ENCODE data around the gene SLC8A1. TPM values are rescaled to one million over a fixed set of nuclear protein-coding genes. Genes with fewer than 3 reads are reported as not detected.

Gene SLC8A1
- total RNA-seq, 1 experiment from 2014 or later: not detected

DNA sequence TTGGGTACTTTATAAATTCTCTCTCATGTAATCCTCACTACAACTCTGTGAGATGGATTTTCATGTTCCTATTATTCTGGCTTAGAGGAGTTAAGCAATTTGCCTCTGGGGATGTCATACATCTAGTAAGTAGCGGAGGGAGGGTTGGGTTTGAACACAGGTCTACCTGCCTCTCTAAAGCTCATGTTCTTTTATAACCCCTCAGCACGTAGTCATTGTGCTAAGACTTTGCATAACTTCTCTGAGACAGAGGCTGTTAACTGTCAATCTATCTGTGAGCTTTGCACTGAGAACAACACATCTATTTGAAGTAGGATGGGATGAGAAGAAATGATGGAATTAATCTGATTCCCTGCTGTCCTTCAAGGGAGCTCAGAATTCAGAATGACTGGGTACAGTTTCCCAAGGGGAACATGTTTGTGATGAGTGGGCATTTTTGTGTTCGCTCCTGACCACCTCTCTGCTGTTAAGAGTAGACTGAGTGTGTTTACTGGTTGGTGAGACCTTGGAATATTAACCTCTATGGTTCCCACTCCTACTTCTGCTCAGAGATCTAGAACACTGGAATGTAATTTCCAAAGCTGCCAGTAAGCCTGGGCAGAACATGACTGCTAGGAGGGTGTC is 320.7 kb downstream of the SLC8A1 start:
- Histone ChIP-seq H3K27ac (ENCODE audit: low read depth, low read length, poor library complexity, severe bottlenecking) (no peak overlapping the region), H3K4me3 (ENCODE audit: low read depth, low read length, poor library complexity, severe bottlenecking) (no peak overlapping the region), H3K4me1 (ENCODE audit: insufficient read depth, low read length, poor library complexity, severe bottlenecking) (no peaks in the 10 kb centered on the region), H3K27me3 (replicated peaks; ENCODE audit: insufficient read depth, low read depth, low read length, poor library complexity) (peaks cover 5% of the 10 kb centered on the region), H3K9me3 (ENCODE audit: low read depth, low read length, poor library complexity, severe bottlenecking) (no peaks in the 10 kb centered on the region), H3K36me3 (ENCODE audit: insufficient read depth, low read length, poor library complexity, severe bottlenecking) (no peaks in the 10 kb centered on the region)
- CTCF ChIA-PET: no interaction called here
- DNase-seq (ENCODE audit: low spot score): no peak
- TF ChIP-seq, protein P1, sequence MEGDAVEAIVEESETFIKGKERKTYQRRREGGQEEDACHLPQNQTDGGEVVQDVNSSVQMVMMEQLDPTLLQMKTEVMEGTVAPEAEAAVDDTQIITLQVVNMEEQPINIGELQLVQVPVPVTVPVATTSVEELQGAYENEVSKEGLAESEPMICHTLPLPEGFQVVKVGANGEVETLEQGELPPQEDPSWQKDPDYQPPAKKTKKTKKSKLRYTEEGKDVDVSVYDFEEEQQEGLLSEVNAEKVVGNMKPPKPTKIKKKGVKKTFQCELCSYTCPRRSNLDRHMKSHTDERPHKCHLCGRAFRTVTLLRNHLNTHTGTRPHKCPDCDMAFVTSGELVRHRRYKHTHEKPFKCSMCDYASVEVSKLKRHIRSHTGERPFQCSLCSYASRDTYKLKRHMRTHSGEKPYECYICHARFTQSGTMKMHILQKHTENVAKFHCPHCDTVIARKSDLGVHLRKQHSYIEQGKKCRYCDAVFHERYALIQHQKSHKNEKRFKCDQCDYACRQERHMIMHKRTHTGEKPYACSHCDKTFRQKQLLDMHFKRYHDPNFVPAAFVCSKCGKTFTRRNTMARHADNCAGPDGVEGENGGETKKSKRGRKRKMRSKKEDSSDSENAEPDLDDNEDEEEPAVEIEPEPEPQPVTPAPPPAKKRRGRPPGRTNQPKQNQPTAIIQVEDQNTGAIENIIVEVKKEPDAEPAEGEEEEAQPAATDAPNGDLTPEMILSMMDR (conservative IDR thresholded peaks at IDR 0.05; ENCODE audit: low read depth, low read length): no peak
- TF ChIP-seq EZH2 (IDR thresholded peaks at IDR 0.05; ENCODE audit: borderline replicate concordance, low read depth, low read length, poor library complexity, severe bottlenecking): no peak
- intact Hi-C loops (cut with micrococcal nuclease; ENCODE audit: unreplicated experiment): no loop called here
- POLR2A ChIA-PET (ENCODE audit: low non-redundant PET): no interaction called here
- no TSS peak for BruUV-seq (replicated peaks)

GRCh38 chr2:40130251-40130994 is 321.5 kb downstream of the SLC8A1 start:
- no peak overlapping the region for H3K27ac ChIP-seq (ENCODE audit: low read depth, low read length, poor library complexity, severe bottlenecking)
- ChIA-PET POLR2A (ENCODE audit: low non-redundant PET) (no interaction called here), CTCF (no interaction called here)
- DNase-seq (ENCODE audit: low spot score): no peak
- TF ChIP-seq, protein P1 (conservative IDR thresholded peaks at IDR 0.05; ENCODE audit: low read depth, low read length): no peak
- no peak for TF ChIP-seq EZH2 (IDR thresholded peaks at IDR 0.05; ENCODE audit: borderline replicate concordance, low read depth, low read length, poor library complexity, severe bottlenecking)
- no peaks in the 10 kb centered on the region for H3K9me3 ChIP-seq (ENCODE audit: low read depth, low read length, poor library complexity, severe bottlenecking)
- peaks cover 11% of the 10 kb centered on the region for H3K27me3 ChIP-seq (replicated peaks; ENCODE audit: insufficient read depth, low read depth, low read length, poor library complexity)
- no peak overlapping the region for H3K4me3 ChIP-seq (ENCODE audit: low read depth, low read length, poor library complexity, severe bottlenecking)
- no TSS peak for BruUV-seq (replicated peaks)
- intact Hi-C loops (cut with micrococcal nuclease; ENCODE audit: unreplicated experiment): no loop called here
- H3K36me3 ChIP-seq (ENCODE audit: insufficient read depth, low read length, poor library complexity, severe bottlenecking): no peaks in the 10 kb centered on the region
- H3K4me1 ChIP-seq (ENCODE audit: insufficient read depth, low read length, poor library complexity, severe bottlenecking): no peaks in the 10 kb centered on the region

DNA sequence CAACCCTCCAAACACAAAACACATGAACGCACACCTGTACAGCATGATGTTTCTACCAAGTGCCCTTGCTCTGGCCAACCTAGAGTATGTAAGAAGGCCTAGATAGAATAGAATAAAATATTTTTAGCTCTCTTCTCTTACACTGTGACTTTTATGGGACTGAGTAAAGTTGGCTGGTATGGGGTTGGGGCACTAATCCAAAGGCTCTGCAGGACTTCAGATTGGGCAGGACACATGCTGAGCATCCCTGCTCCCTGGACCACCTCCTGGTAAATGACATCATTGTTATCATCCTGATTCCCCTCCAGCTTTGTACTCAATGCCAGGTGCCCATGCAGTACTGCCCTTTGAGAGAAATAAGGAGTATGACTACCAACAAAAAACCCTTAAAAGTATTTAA is 322.2 kb downstream of the SLC8A1 start:
- no TSS peak for BruUV-seq (replicated peaks)
- no peak for TF ChIP-seq EZH2 (IDR thresholded peaks at IDR 0.05; ENCODE audit: borderline replicate concordance, low read depth, low read length, poor library complexity, severe bottlenecking)
- TF ChIP-seq, protein P1 (conservative IDR thresholded peaks at IDR 0.05; ENCODE audit: low read depth, low read length): no peak
- H3K9me3 ChIP-seq (ENCODE audit: low read depth, low read length, poor library complexity, severe bottlenecking): no peaks in the 10 kb centered on the region
- no peak for DNase-seq (ENCODE audit: low spot score)
- H3K27me3 ChIP-seq (replicated peaks; ENCODE audit: insufficient read depth, low read depth, low read length, poor library complexity): peaks cover 11% of the 10 kb centered on the region
- CTCF ChIA-PET: no interaction called here
- POLR2A ChIA-PET (ENCODE audit: low non-redundant PET): no interaction called here
- no peaks in the 10 kb centered on the region for H3K4me1 ChIP-seq (ENCODE audit: insufficient read depth, low read length, poor library complexity, severe bottlenecking)
- intact Hi-C loops (cut with micrococcal nuclease; ENCODE audit: unreplicated experiment): no loop called here
- no peaks in the 10 kb centered on the region for H3K36me3 ChIP-seq (ENCODE audit: insufficient read depth, low read length, poor library complexity, severe bottlenecking)
- no peak overlapping the region for H3K4me3 ChIP-seq (ENCODE audit: low read depth, low read length, poor library complexity, severe bottlenecking)
- H3K27ac ChIP-seq (ENCODE audit: low read depth, low read length, poor library complexity, severe bottlenecking): no peak overlapping the region
